HPDE6-E6E7 (cell line): ENCODE data around the gene GNAS-AS1.
"Not testable (repeated sequence)": the region's sequence is repeated elsewhere in the genome, so short reads cannot be mapped to it uniquely, and the experiment has no call there.

Experiments
- DNase-seq: peaks from one replicate; pipeline ENCODE4 v3.0.0; 2011; ENCODE audit warnings: missing footprints; ENCODE audit errors: extremely low spot score

Gene GNAS-AS1

GRCh38 chr20:58836616-58837204, 14.0 kb downstream of the GNAS-AS1 start:
- DNase-seq: no peak

- no peak for DNase-seq
These were observed 15.5 kb downstream of the GNAS-AS1 start for GRCh38 chr20:58835231-58835630.

- no peak for DNase-seq
These were observed 16.8 kb downstream of the GNAS-AS1 start for GRCh38 chr20:58833921-58834320.

GRCh38 chr20:58832457-58832856, 18.2 kb downstream of the GNAS-AS1 start:
- DNase-seq: no peak

- DNase-seq: no peak
These were observed 21.2 kb downstream of the GNAS-AS1 start for GRCh38 chr20:58829531-58829941.

GRCh38 chr20:58828804-58829203, 21.9 kb downstream of the GNAS-AS1 start:
- DNase-seq: not testable (repeated sequence)

- no peak for DNase-seq
These were observed 22.6 kb downstream of the GNAS-AS1 start for GRCh38 chr20:58828136-58828535.

GRCh38 chr20:58826271-58826670, 24.4 kb downstream of the GNAS-AS1 start:
- no peak for DNase-seq

GRCh38 chr20:58825450-58825849, 25.3 kb downstream of the GNAS-AS1 start:
- no peak for DNase-seq

GRCh38 chr20:58824843-58825242, 25.9 kb downstream of the GNAS-AS1 start:
- DNase-seq: no peak

- DNase-seq: no peak
These were observed 27.7 kb downstream of the GNAS-AS1 start for GRCh38 chr20:58822748-58823730.

GRCh38 chr20:58822149-58822548, 28.6 kb downstream of the GNAS-AS1 start:
- no peak for DNase-seq

GRCh38 chr20:58820515-58820914, 30.2 kb downstream of the GNAS-AS1 start:
- DNase-seq: not testable (repeated sequence)

- no peak for DNase-seq
These were observed 30.8 kb downstream of the GNAS-AS1 start for GRCh38 chr20:58819921-58820320.

- peak; percentile 28 for DNase-seq
These were observed 32.0 kb downstream of the GNAS-AS1 start for GRCh38 chr20:58818586-58819285.

GRCh38 chr20:58817748-58818147, 33.0 kb downstream of the GNAS-AS1 start:
- no peak for DNase-seq

- DNase-seq: no peak
These were observed 33.6 kb downstream of the GNAS-AS1 start for GRCh38 chr20:58816957-58817651.

GRCh38 chr20:58816051-58816450, 34.7 kb downstream of the GNAS-AS1 start:
- no peak for DNase-seq

- no peak for DNase-seq
These were observed 35.3 kb downstream of the GNAS-AS1 start for GRCh38 chr20:58815448-58815847.

GRCh38 chr20:58813369-58813768, 37.3 kb downstream of the GNAS-AS1 start:
- no peak for DNase-seq

- DNase-seq: no peak
These were observed 39.4 kb downstream of the GNAS-AS1 start for GRCh38 chr20:58811334-58811733.

GRCh38 chr20:58810879-58811250, 39.8 kb downstream of the GNAS-AS1 start:
- no peak for DNase-seq
